Stimulated activated CD4-positive, alpha-beta T cell treated with anti-CD3 and anti-CD28 coated beads, Interleukin-1b, Interleukin-23, amount 100 ng/mL, for 4 hours (primary cell): ENCODE measurements around the gene PDK4.

ENCODE experiments used
- DNase-seq, 2 donors: peaks; one replicate each; pipeline ENCODE4 v3.0.0-alpha.2; 2020; ENCODE audit warnings: low read depth in 2 of 2

PDK4 gene

GRCh38 chr7:95596198-95597063, at the start of gene PDK4:
PDK4 (minus strand) TSS chr7:95596516; CDS start chr7:95596293, 223 bp downstream.
- DNase-seq: no peak

GRCh38 chr7:95642173-95642572, 45.9 kb upstream of the PDK4 start:
- DNase-seq: no peak

- DNase-seq: no peak
Observed at GRCh38 chr7:95636140-95636940, 40.0 kb upstream of the PDK4 start.

- no peak for DNase-seq
Observed at GRCh38 chr7:95632609-95633008, 36.3 kb upstream of the PDK4 start.

- no peak for DNase-seq
Observed at GRCh38 chr7:95631527-95631926, 35.2 kb upstream of the PDK4 start.

GRCh38 chr7:95630702-95631458, 34.6 kb upstream of the PDK4 start:
- DNase-seq: no peak

- DNase-seq: no peak
Observed at GRCh38 chr7:95628831-95629439, 32.6 kb upstream of the PDK4 start.

GRCh38 chr7:95623788-95624187, 27.5 kb upstream of the PDK4 start:
- no peak for DNase-seq

GRCh38 chr7:95622859-95623258, 26.5 kb upstream of the PDK4 start:
- DNase-seq: no peak

- no peak for DNase-seq
Observed at GRCh38 chr7:95622001-95622549, 25.8 kb upstream of the PDK4 start.

- DNase-seq: no peak
Observed at GRCh38 chr7:95621404-95621803, 25.1 kb upstream of the PDK4 start.

- no peak for DNase-seq
Observed at GRCh38 chr7:95620631-95621030, 24.3 kb upstream of the PDK4 start.

GRCh38 chr7:95619921-95620320, 23.6 kb upstream of the PDK4 start:
- no peak for DNase-seq

- DNase-seq: no peak
Observed at GRCh38 chr7:95619517-95619916, 23.2 kb upstream of the PDK4 start.

- DNase-seq: no peak
Observed at GRCh38 chr7:95614442-95614940, 18.2 kb upstream of the PDK4 start.

GRCh38 chr7:95611224-95611623, 14.9 kb upstream of the PDK4 start:
- DNase-seq: no peak

- no peak for DNase-seq
Observed at GRCh38 chr7:95609277-95609971, 13.1 kb upstream of the PDK4 start.

- no peak for DNase-seq
Observed at GRCh38 chr7:95608359-95609173, 12.2 kb upstream of the PDK4 start.

- no peak for DNase-seq
Observed at GRCh38 chr7:95607561-95607960, 11.2 kb upstream of the PDK4 start.

GRCh38 chr7:95605275-95605674, 9.0 kb upstream of the PDK4 start:
- no peak for DNase-seq
